H54 (cell line): Measurements from ENCODE around the gene ZNF146.
"Not testable (repeated sequence)": the region's sequence is repeated elsewhere in the genome, so short reads cannot be mapped to it uniquely, and the experiment has no call there.

Experiments
- DNase-seq: peaks from one replicate; pipeline ENCODE4 v3.0.0; 2011; ENCODE audit warnings: low spot score, mixed read lengths; ENCODE audit not compliant: insufficient read length
- FAIRE-seq: peaks from 3 replicates; lab custom pipeline; 2011; peaks lifted over from hg19 to GRCh38; lab: Jason Lieb, UNC
- POLR2A ChIP-seq: IDR thresholded peaks from 2 replicates; pipeline ENCODE4 v1.6.1; 2011; ENCODE audit warnings: low read depth, mild to moderate bottlenecking, low read length

ZNF146 gene

DNA sequence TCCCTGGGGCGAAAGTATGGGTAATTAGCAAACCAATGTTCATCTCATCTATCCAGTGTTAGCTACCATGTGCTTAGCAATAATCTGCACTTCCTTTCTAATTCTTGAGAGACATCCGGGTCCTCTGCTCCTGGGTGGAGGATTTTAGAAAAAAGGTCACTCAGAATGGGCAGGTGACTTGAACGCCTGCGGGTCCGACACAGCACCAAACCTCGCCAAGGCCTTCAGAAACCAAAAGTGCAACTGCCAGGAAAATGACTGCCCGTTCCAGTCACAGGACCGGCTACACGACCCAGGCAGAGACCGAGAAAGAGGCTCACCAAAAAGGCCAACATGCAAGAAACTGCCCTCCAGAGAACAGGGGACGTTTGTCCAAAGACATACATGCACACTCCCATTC lies 39.9 kb downstream of the ZNF146 start:
- FAIRE-seq (no peak), DNase-seq (no peak)

DNA sequence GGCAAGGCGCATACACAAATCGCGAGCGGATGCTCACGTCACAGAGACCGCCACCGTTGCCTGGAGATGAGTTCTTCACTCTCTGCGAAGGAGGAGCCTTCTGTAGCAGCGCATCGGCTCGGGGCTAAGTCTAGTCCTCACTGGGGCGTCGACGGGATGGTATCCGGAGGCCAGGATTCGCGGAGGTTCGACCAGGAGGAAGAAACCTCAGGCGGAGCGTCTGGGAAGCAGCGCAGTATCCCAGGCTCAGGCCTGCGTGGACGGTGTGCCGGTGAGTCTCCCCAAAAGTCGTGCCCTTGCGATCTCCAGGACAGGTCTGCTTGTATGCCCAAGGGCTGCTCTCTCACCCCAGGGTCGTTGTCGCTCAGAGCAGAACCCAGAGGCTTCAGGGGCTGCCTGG lies 40.4 kb downstream of the ZNF146 start:
- TF ChIP-seq POLR2A = no peak
- no peak for FAIRE-seq
- DNase-seq = no peak

More for the DNA sequence above, 39.9 kb downstream of the ZNF146 start:
- no peak for TF ChIP-seq POLR2A

DNA sequence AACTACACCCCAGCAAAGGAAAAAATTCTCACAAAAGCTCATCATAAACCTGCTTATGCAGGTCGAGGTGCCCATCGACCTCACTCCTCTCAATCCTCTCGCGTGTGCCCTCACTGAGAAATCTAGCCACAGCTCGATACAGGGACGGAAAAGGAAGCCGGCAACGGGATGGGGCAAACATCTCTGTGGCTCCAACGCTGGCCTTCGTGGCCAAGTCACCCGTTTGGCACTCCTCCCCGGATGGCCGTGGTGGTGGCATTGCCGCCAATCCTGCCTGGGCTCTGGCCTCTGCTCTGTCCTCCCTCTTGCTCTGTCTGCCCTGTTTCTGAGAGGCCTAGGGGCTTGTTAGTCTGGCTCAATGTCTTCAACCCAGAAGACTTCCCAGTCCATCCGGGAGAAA lies 41.2 kb downstream of the ZNF146 start:
- DNase-seq (no peak), FAIRE-seq (no peak)
- TF ChIP-seq POLR2A = no peak

DNA sequence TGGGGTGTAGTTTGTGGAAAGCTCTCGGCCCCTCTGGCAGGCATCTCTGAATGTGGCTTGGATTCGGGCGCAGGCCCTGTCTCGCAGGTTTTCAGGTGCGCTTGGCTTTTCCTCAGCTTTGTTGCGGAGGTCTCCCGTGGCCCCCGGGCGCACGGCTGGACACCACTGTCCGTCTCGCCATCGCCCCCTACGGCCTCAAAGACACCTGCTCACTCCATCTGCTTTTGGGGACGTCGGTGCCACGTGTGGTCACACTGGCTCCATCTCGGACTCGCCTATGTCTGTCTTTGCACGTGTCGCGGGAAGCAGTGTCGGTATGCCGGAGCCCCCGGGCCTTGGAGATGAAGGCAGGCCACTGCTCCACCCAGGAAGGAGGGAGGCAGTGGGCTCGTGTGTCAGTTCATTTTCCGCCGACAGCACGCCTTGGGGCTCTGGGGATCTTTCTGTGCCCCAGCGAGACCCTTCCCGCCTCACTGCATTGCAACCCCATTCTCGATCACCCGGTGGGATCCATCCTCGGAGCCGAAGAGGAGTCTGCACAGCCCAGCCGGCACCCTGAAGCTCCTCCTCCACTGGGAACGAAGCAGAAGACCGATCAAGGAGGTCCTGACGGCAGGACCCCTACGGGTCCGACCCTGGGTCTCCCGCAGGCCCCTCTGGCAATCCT lies 42.1 kb downstream of the ZNF146 start:
- DNase-seq (no peak), FAIRE-seq (no peak)
- TF ChIP-seq POLR2A = no peak

DNA sequence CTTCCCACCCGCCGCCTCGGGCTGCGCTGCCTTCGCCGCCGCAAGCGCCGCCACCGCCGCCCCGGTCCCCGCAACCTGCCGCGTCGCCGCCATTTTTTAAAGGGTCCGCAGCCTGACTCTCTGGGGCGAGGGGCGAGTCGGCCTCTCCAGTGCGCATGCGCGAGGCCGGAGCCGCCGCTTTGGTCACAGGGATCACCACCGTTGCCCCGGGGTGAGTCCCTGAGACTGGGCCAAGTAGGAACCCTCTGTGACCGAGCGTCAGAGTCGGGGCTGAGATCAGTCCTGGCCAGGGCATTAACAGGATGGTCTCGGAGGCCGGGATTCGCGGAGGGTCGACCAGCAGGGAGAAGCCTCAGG lies 42.6 kb downstream of the ZNF146 start:
- FAIRE-seq = no peak
- TF ChIP-seq POLR2A = no peak
- no peak for DNase-seq

DNA sequence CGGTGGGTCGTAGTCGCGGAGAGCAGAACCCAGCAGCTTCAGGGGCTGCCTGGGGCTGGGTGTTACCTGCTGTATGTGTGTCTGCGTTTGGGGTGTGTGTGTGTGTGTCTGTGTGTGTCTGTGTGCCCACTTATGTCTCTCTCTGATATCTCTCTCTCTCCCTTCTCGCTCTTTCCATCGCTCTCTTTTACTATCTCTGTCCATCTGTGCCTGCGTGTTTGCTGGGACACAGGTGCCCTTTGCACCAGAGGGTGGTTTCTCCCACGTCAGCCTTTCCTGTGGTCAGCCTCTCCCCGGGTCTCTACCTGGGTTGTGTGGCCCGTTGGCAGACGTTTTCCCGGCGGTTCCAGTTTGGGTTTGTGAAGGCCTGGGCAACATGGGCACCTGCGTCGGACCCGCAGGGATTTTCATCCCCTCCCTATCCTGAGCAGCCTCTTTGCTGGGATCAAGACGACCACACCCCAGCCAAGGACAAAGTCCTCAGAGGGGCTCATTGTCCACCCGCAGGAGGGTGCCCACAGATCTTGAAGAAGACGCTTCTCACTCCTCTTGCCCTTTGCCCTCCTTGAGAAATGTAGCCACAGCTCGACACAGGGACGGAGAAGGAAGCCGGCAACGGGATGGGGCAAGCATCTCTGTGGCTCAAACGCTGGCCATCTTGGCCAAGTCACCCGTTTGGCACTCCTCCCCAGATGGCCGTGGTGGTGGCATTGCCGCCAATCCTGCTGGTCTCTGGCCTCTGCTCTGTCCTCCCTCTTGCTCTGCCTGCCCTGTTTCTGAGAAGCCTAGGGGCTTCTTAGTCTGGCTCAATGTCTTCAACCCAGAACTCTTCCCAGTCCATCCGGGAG lies 43.3 kb downstream of the ZNF146 start:
- no peak for DNase-seq
- TF ChIP-seq POLR2A = no peak
- no peak for FAIRE-seq

DNA sequence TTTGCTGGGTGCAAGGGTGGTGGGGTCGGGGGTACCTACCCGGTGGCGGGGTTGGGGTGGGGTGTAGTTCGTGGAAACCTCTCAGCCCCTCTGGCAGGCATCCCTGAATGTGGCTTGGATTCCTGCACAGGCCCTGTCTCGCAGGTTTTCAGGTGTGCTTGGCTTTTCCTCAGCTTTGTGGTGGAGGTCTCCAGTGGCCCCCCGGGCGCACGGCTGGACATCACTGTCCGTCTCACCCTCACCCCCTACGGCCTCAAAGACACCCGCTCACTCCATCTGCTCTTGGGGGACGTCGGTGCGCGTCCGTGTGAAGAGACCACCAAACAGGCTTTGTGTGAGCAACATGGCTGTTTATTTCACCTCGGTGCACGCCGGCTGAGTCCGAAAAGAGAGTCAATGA lies 44.3 kb downstream of the ZNF146 start:
- no peak for FAIRE-seq
- no peak for DNase-seq
- no peak for TF ChIP-seq POLR2A

DNA sequence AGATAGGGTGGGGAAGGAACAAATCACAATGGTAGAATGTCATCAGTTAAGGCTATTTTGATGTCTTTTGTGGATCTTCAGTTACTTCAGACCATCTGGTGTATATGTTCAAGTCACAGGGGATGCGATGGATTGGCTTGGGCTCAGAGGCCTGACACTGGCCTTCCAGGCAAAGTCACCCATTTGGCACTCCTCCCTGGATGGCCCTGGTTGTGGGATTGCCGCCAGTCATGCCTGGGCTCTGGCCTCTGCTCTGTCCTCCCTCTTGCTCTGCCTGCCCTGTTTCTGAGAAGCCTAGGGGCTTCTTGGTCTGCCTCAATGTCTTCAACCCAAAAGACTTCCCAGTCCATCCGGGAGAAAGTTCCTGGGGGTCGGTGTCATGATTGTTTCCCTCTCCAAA lies 50.2 kb downstream of the ZNF146 start:
- DNase-seq = no peak
- no peak for FAIRE-seq
- TF ChIP-seq POLR2A = no peak

DNA sequence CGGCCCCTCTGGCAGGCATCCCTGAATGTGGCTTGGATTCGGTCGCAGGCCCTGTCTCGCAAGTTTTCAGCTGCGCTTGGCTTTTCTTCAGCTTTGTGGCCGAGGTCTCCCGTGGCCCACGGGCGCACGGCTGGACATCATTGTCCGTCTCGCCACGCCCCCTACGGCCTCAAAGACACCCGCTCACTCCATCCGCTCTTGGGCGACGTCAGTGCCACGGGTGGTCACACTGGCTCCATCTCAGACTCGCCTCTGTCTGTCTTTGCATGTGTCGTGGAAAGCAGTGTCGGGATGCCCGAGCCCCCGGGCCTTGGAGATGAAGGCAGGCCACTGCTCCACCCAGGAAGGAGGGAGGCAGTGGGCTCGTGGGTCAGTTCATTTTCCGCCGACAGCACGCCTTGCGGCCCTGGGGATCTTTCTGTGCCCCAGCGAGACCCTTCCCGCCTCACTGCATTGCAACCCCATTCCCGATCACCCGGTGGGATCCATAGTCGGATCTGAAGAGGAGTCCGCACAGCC lies 51.0 kb downstream of the ZNF146 start:
- no peak for DNase-seq
- FAIRE-seq = no peak
- TF ChIP-seq POLR2A = no peak

DNA sequence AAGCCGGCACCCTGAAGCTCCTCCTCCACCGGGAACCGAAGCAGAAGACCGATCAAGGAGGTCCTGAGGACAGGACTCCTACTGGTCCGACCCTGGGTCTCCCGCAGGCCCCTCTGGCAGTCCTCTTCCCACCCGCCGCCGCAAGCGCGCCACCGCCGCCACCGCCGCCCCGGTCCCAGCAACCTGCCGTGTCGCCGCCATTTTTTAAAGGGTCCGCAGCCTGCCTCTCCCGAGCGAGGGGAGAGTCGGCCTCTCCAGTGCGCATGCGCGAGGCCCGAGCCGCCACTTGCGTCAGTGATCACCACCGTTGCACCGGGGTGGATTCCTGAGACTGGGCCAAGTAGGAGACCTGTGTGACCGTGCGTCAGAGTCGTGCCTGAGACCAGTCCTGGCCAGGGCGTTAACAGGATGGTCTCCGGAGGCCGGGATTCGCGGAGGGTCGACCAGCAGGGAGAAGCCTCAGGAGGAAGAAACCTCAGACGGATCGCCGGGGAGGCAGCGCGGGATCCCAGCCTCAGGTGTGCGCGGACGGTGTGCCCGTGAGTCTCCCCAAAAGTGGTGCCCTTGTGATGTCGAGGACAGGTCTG lies 51.6 kb downstream of the ZNF146 start:
- no peak for FAIRE-seq

DNA sequence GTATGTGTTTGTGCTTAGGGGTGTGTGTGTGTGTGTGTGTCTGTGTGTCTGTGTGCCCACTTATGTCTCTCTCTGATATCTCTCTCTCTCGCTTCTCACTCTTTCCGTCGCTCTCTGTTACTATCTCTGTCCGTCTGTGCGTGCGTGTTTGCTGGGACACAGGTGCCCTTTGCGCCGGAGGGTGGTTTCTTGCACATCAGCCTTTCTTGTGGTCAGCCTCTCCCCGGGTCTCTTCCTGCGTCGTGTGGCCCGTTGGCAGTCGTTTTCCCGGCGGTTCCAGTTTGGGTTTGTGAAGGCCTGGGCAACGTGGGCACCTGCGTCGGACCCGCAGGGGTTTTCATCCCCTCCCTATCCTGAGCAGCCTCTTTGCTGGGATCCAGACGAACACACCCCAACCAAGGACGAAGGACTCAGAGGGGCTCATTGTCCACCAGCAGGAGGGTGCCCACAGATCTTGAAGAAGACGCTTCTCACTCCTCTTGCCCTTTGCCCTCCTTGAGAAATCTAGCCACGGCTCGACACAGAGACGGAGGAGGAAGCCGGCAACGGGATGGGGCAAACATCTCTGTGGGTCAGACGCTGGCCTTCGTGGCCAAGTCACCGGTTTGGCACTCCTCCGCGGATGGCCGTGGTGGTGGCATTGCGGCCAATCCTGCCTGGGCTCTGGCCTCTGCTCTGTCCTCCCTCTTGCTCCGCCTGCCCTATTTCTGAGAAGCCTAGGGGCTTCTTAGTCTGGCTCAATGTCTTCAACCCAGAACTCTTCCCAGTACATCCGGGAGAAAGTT lies 52.3 kb downstream of the ZNF146 start:
- no peak for DNase-seq

More for the DNA sequence above, 51.6 kb downstream of the ZNF146 start:
- no peak for TF ChIP-seq POLR2A
- no peak for DNase-seq

DNA sequence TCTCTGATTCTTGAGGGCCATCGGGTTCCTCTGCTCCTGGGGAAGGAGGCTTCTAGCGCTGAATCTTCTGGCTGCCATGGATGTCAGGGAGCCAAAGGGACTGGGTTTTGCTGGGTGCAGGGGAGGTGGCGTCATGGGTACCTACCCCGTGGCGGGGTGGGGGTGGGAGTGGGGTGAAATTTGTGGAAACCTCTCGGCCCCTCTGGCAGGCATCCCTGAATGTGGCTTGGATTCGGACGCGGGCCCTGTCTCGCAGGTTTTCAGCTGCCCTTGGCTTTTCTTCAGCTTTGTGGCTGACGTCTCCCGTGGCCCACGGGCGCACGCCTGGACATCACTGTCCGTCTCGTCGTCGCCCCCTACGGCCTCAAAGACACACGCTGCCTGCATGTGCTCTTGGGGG lies 53.2 kb downstream of the ZNF146 start:
- not testable (repeated sequence) for DNase-seq, FAIRE-seq

More for the DNA sequence above, 52.3 kb downstream of the ZNF146 start:
- no peak for TF ChIP-seq POLR2A
- no peak for FAIRE-seq

DNA sequence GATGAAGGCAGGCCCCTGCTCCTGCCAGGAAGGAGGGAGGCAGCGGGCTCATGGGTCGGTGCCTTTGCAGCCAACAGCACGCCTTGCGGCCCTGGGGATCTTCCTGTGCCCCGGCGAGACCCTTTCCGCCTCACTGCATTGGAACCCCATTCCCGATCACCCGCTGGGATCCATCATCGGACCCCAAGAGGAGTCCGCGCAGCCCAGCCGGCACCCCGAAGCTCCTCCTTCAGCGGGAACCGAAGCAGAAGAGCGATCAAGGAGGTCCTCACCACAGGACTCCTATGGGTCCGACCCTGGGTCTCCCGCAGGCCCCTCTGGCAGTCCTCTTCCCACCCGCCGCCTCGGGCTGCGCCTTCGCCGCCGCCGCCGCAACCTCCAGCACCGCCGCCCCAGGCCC lies 53.7 kb downstream of the ZNF146 start:
- not testable (repeated sequence) for DNase-seq, FAIRE-seq

DNA sequence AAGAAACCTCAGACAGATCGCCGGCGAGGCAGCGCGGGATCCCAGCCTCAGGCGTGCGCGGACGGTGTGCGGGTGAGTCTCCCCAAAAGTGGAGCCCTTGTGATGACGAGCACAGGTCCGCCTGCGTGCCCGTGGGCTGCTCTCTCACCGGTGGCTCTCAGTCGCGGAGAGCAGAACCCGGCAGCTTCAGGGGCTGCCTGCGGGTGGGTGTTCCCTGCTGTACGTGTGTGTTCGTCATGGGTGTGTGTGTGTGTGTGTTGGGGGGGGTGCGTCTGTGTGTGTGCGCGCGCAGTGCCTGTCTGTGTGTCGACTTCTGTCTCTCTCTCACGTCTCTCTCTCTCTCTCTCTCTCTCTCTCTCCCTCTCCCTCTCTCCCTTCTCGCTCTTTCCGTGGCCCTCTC lies 54.4 kb downstream of the ZNF146 start:
- not testable (repeated sequence) for DNase-seq, FAIRE-seq
